Fibroblast of lung (primary cell): ENCODE measurements around the gene SLC24A3. TPM values are rescaled to one million over a fixed set of nuclear protein-coding genes. Genes with fewer than 3 reads are reported as not detected.

Experiments
- DNase-seq, 2 donors: peaks; one replicate each; pipeline versions ENCODE4 v3.0.0 to v3.0.0-alpha.2; 2010; ENCODE audit warnings: low read depth in 2 of 2
- H2AFZ ChIP-seq: 2 replicates; pipeline ENCODE4 v1.5.1; 2012; ENCODE audit warnings: low read length, control low read depth, inconsistent platforms
- H3K27ac ChIP-seq: 2 replicates; pipeline ENCODE4 v1.5.1; 2011; ENCODE audit warnings: low read length, control low read depth; ENCODE audit not compliant: insufficient read depth
- H3K27me3 ChIP-seq: 2 replicates; pipeline ENCODE4 v1.5.1; 2011; ENCODE audit warnings: mild to moderate bottlenecking, low read length; ENCODE audit not compliant: control insufficient read depth, insufficient read depth
- H3K36me3 ChIP-seq: 2 replicates; pipeline ENCODE4 v1.5.1; 2011; ENCODE audit warnings: low read length; ENCODE audit not compliant: control insufficient read depth, insufficient read depth
- H3K4me1 ChIP-seq: 2 replicates; pipeline ENCODE4 v1.5.1; 2011; ENCODE audit warnings: low read length; ENCODE audit not compliant: control insufficient read depth, insufficient read depth; ENCODE audit errors: extremely low read depth
- H3K4me2 ChIP-seq: 2 replicates; pipeline ENCODE4 v1.5.1; 2011; ENCODE audit warnings: low read length, control low read depth; ENCODE audit not compliant: insufficient read depth; ENCODE audit errors: extremely low read depth
- H3K4me3 ChIP-seq, 4 experiments: fragments of 200-600 bp in 1 of 4; sonication (generic) in 1 of 4; replicated peaks in 1 of 4; 2 replicates each; pipeline ENCODE4 v1.5.1; 2011 to 2016; ENCODE audit warnings: low read length in 4 of 4, low read depth in 3 of 4, mild to moderate bottlenecking in 3 of 4, control low read depth in 2 of 4, inconsistent platforms in 1 of 4, mixed read lengths in 1 of 4; ENCODE audit not compliant: insufficient read depth in 1 of 4; ENCODE audit errors: control extremely low read depth in 1 of 4
- H3K79me2 ChIP-seq: 2 replicates; pipeline ENCODE4 v1.5.1; 2012; ENCODE audit warnings: mild to moderate bottlenecking, low read length, inconsistent platforms; ENCODE audit not compliant: control insufficient read depth, insufficient read depth
- H3K9ac ChIP-seq: 2 replicates; pipeline ENCODE4 v1.5.1; 2011; ENCODE audit warnings: mild to moderate bottlenecking, low read length, control low read depth; ENCODE audit not compliant: insufficient read depth
- H3K9me3 ChIP-seq: 2 replicates; pipeline ENCODE4 v1.5.1; 2012; ENCODE audit warnings: low read depth, low read length; ENCODE audit not compliant: control insufficient read depth, insufficient read depth
- H4K20me1 ChIP-seq: 2 replicates; pipeline ENCODE4 v1.5.1; 2011; ENCODE audit warnings: low read length; ENCODE audit not compliant: control insufficient read depth, insufficient read depth; ENCODE audit errors: extremely low read depth
- EZH2 ChIP-seq: IDR thresholded peaks from 2 replicates; pipeline ENCODE4 v1.5.1; 2012; ENCODE audit warnings: low read length, control low read depth, mild to moderate bottlenecking; ENCODE audit errors: missing control alignments
- polyA plus RNA-seq, 2 donors: library from polyadenylated mRNA; depleted of rRNA in 1 of 2; stranded (reverse) in 1 of 2; unstranded in 1 of 2; fragments of >200 nt; gene quantifications; 2 replicates each; pipeline ENCODE4 v1.2.1, GENCODE V29; 2011 to 2012; ENCODE audit warnings: missing spikeins in 1 of 2
- total RNA-seq: library from RNA; depleted of rRNA; stranded (reverse); fragments of >200 nt; gene quantifications from 2 replicates; pipeline ENCODE4 v1.2.1, GENCODE V29; 2014
- TF ChIP-seq, protein P1 (sequence below), 2 donors: IDR thresholded peaks in 1 of 2; conservative IDR thresholded peaks in 1 of 2; 1 replicate in 1 of 2; 2 replicates in 1 of 2; pipeline ENCODE4 v1.5.1; 2011 to 2012; ENCODE audit warnings: low read length in 2 of 2, control low read depth in 1 of 2, inconsistent platforms in 1 of 2, low read depth in 1 of 2, mild to moderate bottlenecking in 1 of 2

SLC24A3 gene
- total and polyA plus RNA-seq, 2 donors (not counting 1 experiment from before 2014, with no cell fraction given) = 0.03 to 1.8 TPM

DNA sequence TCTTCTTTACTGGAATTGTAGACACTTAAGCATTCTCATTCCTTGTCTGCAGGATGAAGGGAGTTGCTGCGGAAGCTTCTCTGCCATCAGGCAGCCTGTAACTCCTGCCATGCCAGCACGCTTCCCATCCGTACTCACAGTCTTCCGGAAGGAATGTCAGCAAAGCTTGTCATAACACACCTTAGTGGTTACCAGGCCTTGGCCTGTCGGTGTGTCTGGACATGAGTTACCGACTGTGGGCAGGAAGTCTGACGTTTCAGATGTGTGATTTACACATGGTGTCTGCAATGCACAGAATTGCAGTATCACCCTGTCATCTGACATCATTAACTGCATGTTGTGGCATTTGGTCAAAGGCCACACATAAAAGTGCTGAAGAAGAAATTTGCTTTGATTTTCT is 102.2 kb downstream of the SLC24A3 start:
- Histone ChIP-seq H3K9ac (no peak overlapping the region), H3K79me2 (no peaks in the 10 kb centered on the region), H2AFZ (no peak overlapping the region), H3K9me3 (no peaks in the 10 kb centered on the region), H3K4me2 (no peak overlapping the region), H3K27me3 (no peaks in the 10 kb centered on the region), H3K4me3 (no peak overlapping the region), H3K27ac (no peak overlapping the region), H3K36me3 (no peaks in the 10 kb centered on the region), H3K4me1 (no peaks in the 10 kb centered on the region), H4K20me1 (no peaks in the 10 kb centered on the region)
- TF ChIP-seq, protein P1, sequence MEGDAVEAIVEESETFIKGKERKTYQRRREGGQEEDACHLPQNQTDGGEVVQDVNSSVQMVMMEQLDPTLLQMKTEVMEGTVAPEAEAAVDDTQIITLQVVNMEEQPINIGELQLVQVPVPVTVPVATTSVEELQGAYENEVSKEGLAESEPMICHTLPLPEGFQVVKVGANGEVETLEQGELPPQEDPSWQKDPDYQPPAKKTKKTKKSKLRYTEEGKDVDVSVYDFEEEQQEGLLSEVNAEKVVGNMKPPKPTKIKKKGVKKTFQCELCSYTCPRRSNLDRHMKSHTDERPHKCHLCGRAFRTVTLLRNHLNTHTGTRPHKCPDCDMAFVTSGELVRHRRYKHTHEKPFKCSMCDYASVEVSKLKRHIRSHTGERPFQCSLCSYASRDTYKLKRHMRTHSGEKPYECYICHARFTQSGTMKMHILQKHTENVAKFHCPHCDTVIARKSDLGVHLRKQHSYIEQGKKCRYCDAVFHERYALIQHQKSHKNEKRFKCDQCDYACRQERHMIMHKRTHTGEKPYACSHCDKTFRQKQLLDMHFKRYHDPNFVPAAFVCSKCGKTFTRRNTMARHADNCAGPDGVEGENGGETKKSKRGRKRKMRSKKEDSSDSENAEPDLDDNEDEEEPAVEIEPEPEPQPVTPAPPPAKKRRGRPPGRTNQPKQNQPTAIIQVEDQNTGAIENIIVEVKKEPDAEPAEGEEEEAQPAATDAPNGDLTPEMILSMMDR (conservative IDR thresholded peaks at IDR 0.05 in 1 of 2, IDR thresholded peaks at IDR 0.05 in 1 of 2; ENCODE audit: low read depth in 1 of 2, low read length in 2 of 2) = no peak
- TF ChIP-seq EZH2 = no peak
- DNase-seq = no peak

DNA sequence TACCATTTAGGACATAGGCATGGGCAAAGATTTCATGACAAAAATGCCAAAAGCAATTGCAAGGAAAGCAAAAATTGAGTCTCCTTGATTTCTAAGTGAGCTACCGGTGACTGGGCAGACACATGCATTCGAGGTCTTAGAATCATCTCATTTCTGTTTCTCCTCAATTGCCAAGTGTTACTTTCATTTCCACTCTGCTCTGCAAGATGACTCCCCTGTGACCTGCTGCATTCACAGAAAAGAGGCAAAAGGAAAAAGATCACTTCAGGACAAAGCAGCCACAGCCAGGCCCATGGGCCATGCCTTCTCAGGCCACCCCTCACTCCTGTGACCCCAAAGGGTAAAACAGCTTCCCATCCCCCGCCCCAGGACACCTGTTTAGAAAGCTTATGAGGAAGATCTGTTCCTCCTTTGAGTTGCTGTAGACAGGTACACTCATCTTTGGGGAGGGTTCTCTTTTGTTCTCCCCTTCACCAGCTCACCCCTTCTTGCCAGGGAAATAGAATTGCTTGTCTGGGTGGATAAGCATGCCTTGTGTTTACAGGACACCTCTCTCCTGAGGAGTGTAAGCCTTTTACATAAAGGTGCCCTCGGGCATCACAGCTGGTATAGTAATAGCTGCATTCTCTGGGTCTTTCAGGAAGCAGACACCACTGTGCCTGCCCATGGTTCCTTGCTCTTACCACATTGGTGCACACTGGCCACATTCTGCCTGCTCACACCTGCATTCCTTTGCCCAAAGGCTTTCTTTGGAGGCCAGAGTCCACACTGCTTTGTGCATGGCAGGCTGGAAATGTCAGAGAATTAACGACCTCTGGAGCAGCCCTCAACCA is 105.0 kb downstream of the SLC24A3 start:
- H3K27me3 ChIP-seq = no peaks in the 10 kb centered on the region

DNA sequence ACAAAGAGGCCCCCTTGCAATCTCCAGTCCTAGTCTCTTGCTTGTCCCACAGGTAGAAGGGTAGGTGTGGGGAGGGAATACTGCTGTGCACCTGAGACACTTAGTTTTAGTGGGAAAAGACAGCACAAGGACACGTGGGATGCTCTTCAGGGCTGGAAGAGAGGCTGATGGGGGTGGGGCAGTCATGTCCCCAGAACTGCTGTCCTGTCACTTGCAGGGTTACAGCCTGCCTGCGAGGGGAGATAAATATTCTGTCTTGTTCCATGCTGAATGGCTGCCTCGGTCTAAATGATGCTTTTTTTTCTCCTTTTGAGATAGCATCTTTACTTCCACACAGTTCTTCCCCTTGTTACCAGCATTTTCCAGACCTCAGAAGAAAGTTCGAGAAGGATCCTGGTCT is 106.2 kb downstream of the SLC24A3 start:
- no peak overlapping the region for H3K4me2 ChIP-seq
- TF ChIP-seq, protein P1 (conservative IDR thresholded peaks at IDR 0.05 in 1 of 2, IDR thresholded peaks at IDR 0.05 in 1 of 2; ENCODE audit: low read depth in 1 of 2, low read length in 2 of 2) = no peak
- TF ChIP-seq EZH2 = no peak
- DNase-seq = no peak
- no peaks in the 10 kb centered on the region for H3K9me3 ChIP-seq
- no peak overlapping the region for H3K27ac ChIP-seq
- no peak overlapping the region for H2AFZ ChIP-seq
- no peaks in the 10 kb centered on the region for H3K79me2 ChIP-seq
- H3K4me1 ChIP-seq = no peaks in the 10 kb centered on the region
- no peaks in the 10 kb centered on the region for H3K27me3 ChIP-seq
- H3K36me3 ChIP-seq = no peaks in the 10 kb centered on the region
- no peaks in the 10 kb centered on the region for H4K20me1 ChIP-seq
- H3K9ac ChIP-seq = no peak overlapping the region
- no peak overlapping the region for H3K4me3 ChIP-seq

More for the DNA sequence above, 105.0 kb downstream of the SLC24A3 start:
- Histone ChIP-seq H2AFZ (no peak overlapping the region), H3K9me3 (no peaks in the 10 kb centered on the region), H3K27ac (no peak overlapping the region), H4K20me1 (no peaks in the 10 kb centered on the region), H3K4me2 (no peak overlapping the region), H3K4me1 (no peaks in the 10 kb centered on the region), H3K79me2 (no peaks in the 10 kb centered on the region), H3K9ac (no peak overlapping the region), H3K4me3 (no peak overlapping the region), H3K36me3 (no peaks in the 10 kb centered on the region)
- DNase-seq = no peak
- TF ChIP-seq, protein P1 (conservative IDR thresholded peaks at IDR 0.05 in 1 of 2, IDR thresholded peaks at IDR 0.05 in 1 of 2; ENCODE audit: low read depth in 1 of 2, low read length in 2 of 2) = no peak
- TF ChIP-seq EZH2 = no peak
